PC-9 (cell line): ENCODE data around the gene HES7. TPM values are rescaled to one million over a fixed set of nuclear protein-coding genes. Genes with fewer than 3 reads are reported as not detected.
A peak's percentile ranks its signal among the peaks of the same experiment; 100 is the strongest.

Experiments used
- BruUV-seq: library from RNA; stranded (reverse); fragments of 400-500 nt; replicated peaks from 2 replicates; lab custom pipeline; 2021; lab: Mats Ljungman, UMichigan
- CTCF ChIA-PET: fragments of 300-600 bp; sonication (Branson Sonifier 250); formaldehyde crosslinking; loops from one replicate; lab custom pipeline; 2022; ENCODE audit warnings: antibody characterized with exemption; lab: Charles Lee
- POLR2A ChIA-PET: fragments of 300-600 bp; sonication (Branson Sonifier 250); formaldehyde crosslinking; loops from one replicate; lab custom pipeline; 2022; ENCODE audit warnings: antibody characterized with exemption; ENCODE audit not compliant: unreplicated experiment; lab: Charles Lee
- DNase-seq, 2 experiments: peaks; one replicate each; pipeline versions ENCODE4 v3.0.0 to v3.0.0-alpha.2; 2015 to 2022; ENCODE audit warnings: mixed read lengths in 1 of 2
- H2AFZ ChIP-seq: fragments of 200-600 bp; sonication (generic); 2 replicates; pipeline ENCODE4 v1.8.1; 2017; ENCODE audit warnings: antibody characterized with exemption
- H3F3A ChIP-seq: fragments of 200-600 bp; sonication (generic); 2 replicates; pipeline ENCODE4 v1.8.1; 2017; ENCODE audit warnings: antibody characterized with exemption, mild to moderate bottlenecking, low read depth; ENCODE audit not compliant: insufficient read depth
- H3K27ac ChIP-seq: fragments of 200-600 bp; sonication (generic); 2 replicates; pipeline ENCODE4 v1.6.1; 2016; ENCODE audit warnings: mixed run types
- H3K27me3 ChIP-seq: fragments of 200-600 bp; sonication (generic); 2 replicates; pipeline ENCODE4 v1.6.1; 2016; ENCODE audit warnings: low read depth, mixed run types; ENCODE audit not compliant: insufficient read depth
- H3K36me3 ChIP-seq: fragments of 200-600 bp; sonication (generic); 2 replicates; pipeline ENCODE4 v1.6.1; 2016; ENCODE audit warnings: low read depth, mixed run types
- H3K4me1 ChIP-seq: fragments of 200-600 bp; sonication (generic); replicated peaks from 2 replicates; pipeline ENCODE4 v1.6.1; 2016; ENCODE audit warnings: mixed run types; ENCODE audit not compliant: insufficient read depth
- H3K4me2 ChIP-seq: fragments of 200-600 bp; sonication (generic); 2 replicates; pipeline ENCODE4 v1.6.1; 2017; ENCODE audit warnings: mixed run types
- H3K4me3 ChIP-seq: fragments of 200-600 bp; sonication (generic); 2 replicates; pipeline ENCODE4 v1.6.1; 2016; ENCODE audit warnings: mixed run types
- H3K79me2 ChIP-seq: fragments of 200-600 bp; sonication (generic); 2 replicates; pipeline ENCODE4 v1.6.1; 2017; ENCODE audit warnings: low read depth, mixed run types
- H3K9me2 ChIP-seq: fragments of 200-600 bp; sonication (generic); 2 replicates; pipeline ENCODE4 v1.8.1; 2017; ENCODE audit warnings: mild to moderate bottlenecking; ENCODE audit not compliant: insufficient read depth
- H3K9me3 ChIP-seq: fragments of 200-600 bp; sonication (generic); 2 replicates; pipeline ENCODE4 v1.8.1; 2016; ENCODE audit warnings: low read depth; ENCODE audit not compliant: insufficient read depth
- H4K20me1 ChIP-seq: fragments of 200-600 bp; sonication (generic); 2 replicates; pipeline ENCODE4 v1.8.1; 2017; ENCODE audit not compliant: insufficient read depth
- EZH2 ChIP-seq: fragments of 200-600 bp; sonication (generic); IDR thresholded peaks from 2 replicates; pipeline ENCODE4 v1.8.0; 2017; ENCODE audit warnings: antibody characterized with exemption, low read depth
- intact Hi-C: fragments of 100-400 bp; cut with micrococcal nuclease; formaldehyde crosslinking; loops from one replicate; pipeline ENCODE4 v1.10.0; 2022; ENCODE audit not compliant: unreplicated experiment
- total RNA-seq: library from RNA; stranded (reverse); gene quantifications from 2 replicates; pipeline ENCODE4 v1.2.3, GENCODE V29; 2021
- TF ChIP-seq, protein P1 (sequence below): fragments of 200-600 bp; sonication (generic); conservative IDR thresholded peaks from 2 replicates; pipeline ENCODE4 v1.6.1; 2017; ENCODE audit warnings: mixed run types, antibody characterized with exemption, mild to moderate bottlenecking, moderate library complexity

Gene HES7
- total RNA-seq, 1 experiment from 2014 or later = 2.6 TPM

DNA sequence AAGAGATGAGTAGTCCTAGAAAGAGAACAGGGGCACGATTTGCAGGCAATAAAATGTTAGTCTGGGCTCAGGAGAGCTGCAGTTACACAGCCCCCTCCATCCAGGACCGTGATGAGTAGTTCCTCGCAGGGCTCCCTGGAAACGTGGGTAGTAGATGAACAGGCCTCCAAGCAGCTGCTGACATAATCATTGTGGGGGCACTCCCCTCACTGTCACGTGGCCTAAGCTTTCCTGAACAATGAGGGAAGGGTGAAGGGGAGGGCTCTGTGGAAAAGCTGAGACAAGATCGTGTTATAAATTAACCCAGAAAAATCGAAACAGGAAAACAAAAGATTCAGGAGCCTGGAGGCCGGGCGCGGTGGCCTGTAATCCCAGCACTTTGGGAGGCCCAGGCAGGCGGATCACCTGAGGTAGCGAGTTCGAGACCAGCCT lies 29.6 kb upstream of the HES7 start:
- ChIA-PET CTCF (interaction anchor here (0.6 kb wide), 1 partner anchor 19 kb away, joined by 3 read pairs; no protein-coding TSS in a partner anchor), POLR2A (interaction anchor here (0.6 to 0.7 kb wide), 2 partner anchors 20 to 283 kb away, joined by 3 to 7 read pairs; no protein-coding TSS in a partner anchor)
- H3K4me3 ChIP-seq = no peak overlapping the region
- H3F3A ChIP-seq = peaks cover 21% of the 10 kb centered on the region; the same call in 1 of the 2 replicates
- peak overlapping the region; percentile 27; the same call in 1 of the 2 replicates for H3K27ac ChIP-seq
- no peaks in the 10 kb centered on the region for H3K9me2 ChIP-seq
- no peaks in the 10 kb centered on the region for H3K9me3 ChIP-seq
- peaks cover 25% of the 10 kb centered on the region for H3K4me1 ChIP-seq
- no peak overlapping the region for H2AFZ ChIP-seq
- BruUV-seq = no TSS peak
- no peaks in the 10 kb centered on the region for H3K27me3 ChIP-seq
- 0 out of 2 replicates have a peak, but pooled peaks cover 6% of the 10 kb centered on the region for H3K79me2 ChIP-seq
- H3K4me2 ChIP-seq = peak overlapping the region; percentile 85; the same call in 1 of the 2 replicates
- intact Hi-C loops = no loop called here
- H3K36me3 ChIP-seq = no peaks in the 10 kb centered on the region
- TF ChIP-seq, protein P1, sequence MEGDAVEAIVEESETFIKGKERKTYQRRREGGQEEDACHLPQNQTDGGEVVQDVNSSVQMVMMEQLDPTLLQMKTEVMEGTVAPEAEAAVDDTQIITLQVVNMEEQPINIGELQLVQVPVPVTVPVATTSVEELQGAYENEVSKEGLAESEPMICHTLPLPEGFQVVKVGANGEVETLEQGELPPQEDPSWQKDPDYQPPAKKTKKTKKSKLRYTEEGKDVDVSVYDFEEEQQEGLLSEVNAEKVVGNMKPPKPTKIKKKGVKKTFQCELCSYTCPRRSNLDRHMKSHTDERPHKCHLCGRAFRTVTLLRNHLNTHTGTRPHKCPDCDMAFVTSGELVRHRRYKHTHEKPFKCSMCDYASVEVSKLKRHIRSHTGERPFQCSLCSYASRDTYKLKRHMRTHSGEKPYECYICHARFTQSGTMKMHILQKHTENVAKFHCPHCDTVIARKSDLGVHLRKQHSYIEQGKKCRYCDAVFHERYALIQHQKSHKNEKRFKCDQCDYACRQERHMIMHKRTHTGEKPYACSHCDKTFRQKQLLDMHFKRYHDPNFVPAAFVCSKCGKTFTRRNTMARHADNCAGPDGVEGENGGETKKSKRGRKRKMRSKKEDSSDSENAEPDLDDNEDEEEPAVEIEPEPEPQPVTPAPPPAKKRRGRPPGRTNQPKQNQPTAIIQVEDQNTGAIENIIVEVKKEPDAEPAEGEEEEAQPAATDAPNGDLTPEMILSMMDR = no peak
- TF ChIP-seq EZH2 = no peak
- no peaks in the 10 kb centered on the region; the same call in 1 of the 2 replicates for H4K20me1 ChIP-seq
- DNase-seq = peak in 1 of 2 experiments; percentile 55

DNA sequence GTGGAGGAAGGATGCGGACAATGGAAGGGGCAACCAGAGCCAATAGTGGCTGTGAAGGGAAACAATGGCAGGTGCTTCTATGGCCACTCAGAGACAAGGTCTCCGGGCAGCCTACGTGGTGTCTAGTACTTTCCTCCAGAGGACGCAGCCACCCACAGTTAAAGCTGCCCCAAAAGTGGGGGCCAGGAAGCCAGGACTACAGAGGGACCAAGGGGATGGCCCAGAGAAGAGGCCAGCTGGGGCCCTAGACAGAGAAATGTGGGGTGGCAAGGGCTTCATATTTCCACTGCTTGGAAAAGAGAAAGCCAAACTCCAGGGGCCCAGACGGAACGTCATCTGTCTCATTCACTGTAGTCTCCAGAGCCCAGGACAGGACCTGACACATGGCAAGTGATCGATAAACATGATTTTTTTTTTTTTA lies 29.1 kb upstream of the HES7 start:
- Histone ChIP-seq H3K4me1 (peaks cover 25% of the 10 kb centered on the region), H4K20me1 (no peaks in the 10 kb centered on the region; the same call in 1 of the 2 replicates), H3K27ac (no peak overlapping the region), H2AFZ (no peak overlapping the region), H3K9me3 (no peaks in the 10 kb centered on the region), H3K4me3 (no peak overlapping the region), H3K9me2 (no peaks in the 10 kb centered on the region), H3F3A (peaks cover 16% of the 10 kb centered on the region; the same call in 1 of the 2 replicates), H3K79me2 (0 out of 2 replicates have a peak, but pooled peaks cover 6% of the 10 kb centered on the region), H3K4me2 (no peak overlapping the region), H3K36me3 (no peaks in the 10 kb centered on the region), H3K27me3 (no peaks in the 10 kb centered on the region)
- intact Hi-C loops = no loop called here
- DNase-seq = no peak
- BruUV-seq = no TSS peak
- CTCF ChIA-PET = no interaction called here
- no peak for TF ChIP-seq EZH2
- TF ChIP-seq, protein P1 = no peak
- POLR2A ChIA-PET = interaction anchor here (0.7 kb wide), 1 partner anchor 284 kb away, joined by 3 read pairs; no protein-coding TSS in a partner anchor

DNA sequence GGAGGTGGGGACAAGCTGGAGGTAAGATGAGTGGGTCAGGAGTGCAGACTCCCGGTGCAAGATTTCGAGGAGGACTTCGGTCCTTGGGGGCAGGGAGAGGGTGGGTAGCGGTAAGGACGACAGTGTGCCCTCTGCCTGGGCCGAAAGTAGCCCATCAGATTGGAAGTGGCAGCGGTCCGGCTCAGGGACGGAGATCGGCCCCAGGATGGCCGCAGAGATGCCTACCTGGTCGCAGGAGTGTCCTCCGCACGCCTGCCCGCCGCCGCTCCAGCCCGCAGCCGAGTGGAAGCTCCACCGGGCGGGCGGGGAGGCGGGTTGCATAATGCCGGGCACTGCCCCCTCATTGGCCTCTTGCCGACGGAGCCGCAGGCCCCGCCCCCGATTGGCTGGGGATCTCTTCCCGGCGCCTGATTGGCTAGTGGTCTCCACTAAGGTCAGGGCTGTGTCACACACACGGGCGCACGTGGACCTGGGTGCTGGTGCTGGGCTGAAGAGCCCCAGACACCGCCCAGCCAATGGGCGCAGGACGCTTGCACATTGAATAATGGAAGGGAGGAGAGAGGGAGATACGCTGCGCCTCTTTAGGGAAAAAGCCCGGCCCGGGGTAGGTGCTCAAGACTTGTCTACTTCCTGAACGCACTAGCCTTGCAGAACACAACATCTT lies 28.3 kb upstream of the HES7 start, which contains the start of gene PER1:
PER1 (minus strand) TSS at position 293 of the 664 bp plus-strand sequence. CDS start 1,698 bp downstream, outside the sequence.
- no peaks in the 10 kb centered on the region; the same call in 1 of the 2 replicates for H4K20me1 ChIP-seq
- peaks cover 25% of the 10 kb centered on the region for H3K4me1 ChIP-seq
- CTCF ChIA-PET = no interaction called here
- H3K36me3 ChIP-seq = no peaks in the 10 kb centered on the region
- peak; percentile 68 to 97 for DNase-seq
- intact Hi-C loops = no loop called here
- H3K4me3 ChIP-seq = peak within 1 kb of the TSS; percentile 60; the same call in 1 of the 2 replicates
- H3K4me2 ChIP-seq = peak within 1 kb of the TSS; percentile 85
- H3K27me3 ChIP-seq = no peaks in the 10 kb centered on the region
- H3K9me3 ChIP-seq = no peaks in the 10 kb centered on the region
- H3F3A ChIP-seq = peaks cover 15% of the 10 kb centered on the region; the same call in 1 of the 2 replicates
- no TSS peak for BruUV-seq
- no peak within 1 kb of the TSS for H3K27ac ChIP-seq
- 0 out of 2 replicates have a peak, but pooled peaks cover 6% of the 10 kb centered on the region for H3K79me2 ChIP-seq
- H3K9me2 ChIP-seq = no peaks in the 10 kb centered on the region
- TF ChIP-seq EZH2 = no peak
- TF ChIP-seq, protein P1 = no peak
- POLR2A ChIA-PET = interaction anchor here (0.6 to 0.9 kb wide), 2 partner anchors 38 to 382 kb away, joined by 4 to 8 read pairs; no protein-coding TSS in a partner anchor
- H2AFZ ChIP-seq = peak within 1 kb of the TSS; percentile 74
